ENCODE results near the gene SOWAHD.

GRCh38 chrX:119763181-119763580 is 4.8 kb downstream of the SOWAHD start:
- TF ChIP-seq CTCF (IDR thresholded peaks at IDR 0.05) = no peak
- TF ChIP-seq POLR2A (IDR thresholded peaks at IDR 0.05) = no peak
